HEK293T (cell line): Measurements from ENCODE around the gene UBE2E2.

ENCODE experiments used
- ARNT ChIP-seq: fragments of 450-650 bp; IDR thresholded peaks from 2 replicates; pipeline ENCODE4 v1.6.1; 2017; ENCODE audit warnings: mild to moderate bottlenecking
- BHLHE40 ChIP-seq: fragments of 450-650 bp; IDR thresholded peaks from 2 replicates; pipeline ENCODE4 v1.6.1; 2016; ENCODE audit warnings: mild to moderate bottlenecking, moderate library complexity, borderline replicate concordance
- CTBP1 ChIP-seq: fragments of 450-650 bp; IDR thresholded peaks from 2 replicates; pipeline ENCODE4 v1.6.1; 2016; ENCODE audit warnings: borderline replicate concordance
- ELF4 ChIP-seq: fragments of 450-650 bp; IDR thresholded peaks from 2 replicates; pipeline ENCODE4 v1.6.1; 2017; ENCODE audit warnings: antibody characterized with exemption
- FOXK2 ChIP-seq: fragments of 450-650 bp; IDR thresholded peaks from 2 replicates; pipeline ENCODE4 v1.6.1; 2016; ENCODE audit warnings: mild to moderate bottlenecking
- FOXM1 ChIP-seq: fragments of 450-650 bp; IDR thresholded peaks from 2 replicates; pipeline ENCODE4 v1.6.1; 2017; ENCODE audit warnings: mild to moderate bottlenecking, borderline replicate concordance
- NFRKB ChIP-seq: fragments of 450-650 bp; IDR thresholded peaks from 2 replicates; pipeline ENCODE4 v1.6.1; 2016; ENCODE audit warnings: mild to moderate bottlenecking, moderate library complexity
- SP1 ChIP-seq: fragments of 450-650 bp; IDR thresholded peaks from 2 replicates; pipeline ENCODE4 v1.6.1; 2017
- SUZ12 ChIP-seq: fragments of 450-650 bp; IDR thresholded peaks from 2 replicates; pipeline ENCODE4 v1.6.1; 2016; ENCODE audit warnings: mild to moderate bottlenecking
- TARDBP ChIP-seq: fragments of 450-650 bp; IDR thresholded peaks from 2 replicates; pipeline ENCODE4 v1.6.1; 2016
- ZNF384 ChIP-seq: fragments of 450-650 bp; IDR thresholded peaks from 2 replicates; pipeline ENCODE4 v1.6.1; 2016

GRCh38 chr3:23619705-23620637, 416.8 kb downstream of the UBE2E2 start:
- TF ChIP-seq TARDBP (no peak), FOXK2 (no peak), ELF4 (no peak), NFRKB (no peak), CTBP1 (no peak), ZNF384 (no peak), BHLHE40 (no peak), FOXM1 (no peak), SP1 (no peak), SUZ12 (no peak), ARNT (no peak)
